Measurements from ENCODE around the gene PARG.

DNA sequence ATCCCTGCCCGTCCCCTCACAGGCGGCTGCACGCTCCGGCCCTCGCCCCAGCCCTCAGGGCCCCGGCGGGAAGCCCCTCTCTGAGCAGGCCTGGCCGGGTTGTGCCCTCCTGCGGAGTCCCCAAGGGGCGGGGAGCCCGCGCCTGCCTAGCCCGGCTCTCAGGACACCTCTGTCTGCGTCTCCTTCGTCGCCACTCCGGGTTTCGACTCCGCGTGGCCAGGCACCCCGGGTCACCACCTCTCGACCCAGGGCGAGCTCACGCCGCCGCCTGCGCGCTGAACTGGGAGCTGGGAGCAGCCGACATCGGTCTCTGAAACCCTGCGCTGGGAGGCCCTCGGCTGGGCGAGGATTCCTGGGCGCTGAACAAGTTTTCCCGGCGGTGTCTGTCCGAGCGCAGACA is 173.5 kb downstream of the PARG start:
- TF ChIP-seq EZH2 (IDR thresholded peaks at IDR 0.05; ENCODE audit: borderline replicate concordance, low read depth, low read length, poor library complexity, severe bottlenecking), result no peak
- TF ChIP-seq, protein P1, sequence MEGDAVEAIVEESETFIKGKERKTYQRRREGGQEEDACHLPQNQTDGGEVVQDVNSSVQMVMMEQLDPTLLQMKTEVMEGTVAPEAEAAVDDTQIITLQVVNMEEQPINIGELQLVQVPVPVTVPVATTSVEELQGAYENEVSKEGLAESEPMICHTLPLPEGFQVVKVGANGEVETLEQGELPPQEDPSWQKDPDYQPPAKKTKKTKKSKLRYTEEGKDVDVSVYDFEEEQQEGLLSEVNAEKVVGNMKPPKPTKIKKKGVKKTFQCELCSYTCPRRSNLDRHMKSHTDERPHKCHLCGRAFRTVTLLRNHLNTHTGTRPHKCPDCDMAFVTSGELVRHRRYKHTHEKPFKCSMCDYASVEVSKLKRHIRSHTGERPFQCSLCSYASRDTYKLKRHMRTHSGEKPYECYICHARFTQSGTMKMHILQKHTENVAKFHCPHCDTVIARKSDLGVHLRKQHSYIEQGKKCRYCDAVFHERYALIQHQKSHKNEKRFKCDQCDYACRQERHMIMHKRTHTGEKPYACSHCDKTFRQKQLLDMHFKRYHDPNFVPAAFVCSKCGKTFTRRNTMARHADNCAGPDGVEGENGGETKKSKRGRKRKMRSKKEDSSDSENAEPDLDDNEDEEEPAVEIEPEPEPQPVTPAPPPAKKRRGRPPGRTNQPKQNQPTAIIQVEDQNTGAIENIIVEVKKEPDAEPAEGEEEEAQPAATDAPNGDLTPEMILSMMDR (conservative IDR thresholded peaks at IDR 0.05; ENCODE audit: low read depth, low read length), result no peak

All from A673 (cell line).